ENCODE data around the gene NRXN3.
"Not testable (repeated sequence)": the region's sequence is repeated elsewhere in the genome, so short reads cannot be mapped to it uniquely, and the experiment has no call there.

NRXN3 gene

GRCh38 chr14:79064214-79064613, 894.0 kb downstream of the NRXN3 start:
- DNase-seq (ENCODE audit: low spot score), result no peak

- no peak for DNase-seq (ENCODE audit: low spot score)
Measured at GRCh38 chr14:79074510-79074909, 904.3 kb downstream of the NRXN3 start.

- no peak for DNase-seq (ENCODE audit: low spot score)
Measured at GRCh38 chr14:79076428-79076827, 906.3 kb downstream of the NRXN3 start.

GRCh38 chr14:79077096-79077495, 906.9 kb downstream of the NRXN3 start:
- DNase-seq (ENCODE audit: low spot score), result no peak

- DNase-seq (ENCODE audit: low spot score), result no peak
Measured at GRCh38 chr14:79080040-79080439, 909.9 kb downstream of the NRXN3 start.

GRCh38 chr14:79082883-79083282, 912.7 kb downstream of the NRXN3 start:
- DNase-seq (ENCODE audit: low spot score), result no peak

- DNase-seq (ENCODE audit: low spot score), result no peak
Measured at GRCh38 chr14:79083356-79083755, 913.2 kb downstream of the NRXN3 start.

GRCh38 chr14:79084861-79085260, 914.7 kb downstream of the NRXN3 start:
- no peak for DNase-seq (ENCODE audit: low spot score)

- DNase-seq (ENCODE audit: low spot score), result no peak
Measured at GRCh38 chr14:79089576-79089975, 919.4 kb downstream of the NRXN3 start.

GRCh38 chr14:79090641-79091180, 920.5 kb downstream of the NRXN3 start:
- no peak for DNase-seq (ENCODE audit: low spot score)

- peak; percentile 11 for DNase-seq (ENCODE audit: low spot score)
Measured at GRCh38 chr14:79091381-79091963, 921.3 kb downstream of the NRXN3 start.

- no peak for DNase-seq (ENCODE audit: low spot score)
Measured at GRCh38 chr14:79093531-79093930, 923.4 kb downstream of the NRXN3 start.

GRCh38 chr14:79094951-79095350, 924.8 kb downstream of the NRXN3 start:
- no peak for DNase-seq (ENCODE audit: low spot score)

GRCh38 chr14:79096811-79097210, 926.6 kb downstream of the NRXN3 start:
- no peak for DNase-seq (ENCODE audit: low spot score)

- no peak for DNase-seq (ENCODE audit: low spot score)
Measured at GRCh38 chr14:79098324-79098723, 928.2 kb downstream of the NRXN3 start.

- DNase-seq (ENCODE audit: low spot score), result no peak
Measured at GRCh38 chr14:79100578-79100977, 930.4 kb downstream of the NRXN3 start.

GRCh38 chr14:79101388-79101787, 931.2 kb downstream of the NRXN3 start:
- DNase-seq (ENCODE audit: low spot score), result no peak

- no peak for DNase-seq (ENCODE audit: low spot score)
Measured at GRCh38 chr14:79103764-79104163, 933.6 kb downstream of the NRXN3 start.

GRCh38 chr14:79110564-79110963, 940.4 kb downstream of the NRXN3 start:
- not testable (repeated sequence) for DNase-seq (ENCODE audit: low spot score)

- DNase-seq (ENCODE audit: low spot score), result no peak
Measured at GRCh38 chr14:79111987-79112501, 941.9 kb downstream of the NRXN3 start.

- no peak for DNase-seq (ENCODE audit: low spot score)
Measured at GRCh38 chr14:79117561-79117960, 947.4 kb downstream of the NRXN3 start.

- DNase-seq (ENCODE audit: low spot score), result no peak
Measured at GRCh38 chr14:79118291-79118690, 948.1 kb downstream of the NRXN3 start.

- DNase-seq (ENCODE audit: low spot score), result no peak
Measured at GRCh38 chr14:79134361-79134760, 964.2 kb downstream of the NRXN3 start.
